Measurements from ENCODE around the gene AHSA1.

Gene AHSA1

DNA sequence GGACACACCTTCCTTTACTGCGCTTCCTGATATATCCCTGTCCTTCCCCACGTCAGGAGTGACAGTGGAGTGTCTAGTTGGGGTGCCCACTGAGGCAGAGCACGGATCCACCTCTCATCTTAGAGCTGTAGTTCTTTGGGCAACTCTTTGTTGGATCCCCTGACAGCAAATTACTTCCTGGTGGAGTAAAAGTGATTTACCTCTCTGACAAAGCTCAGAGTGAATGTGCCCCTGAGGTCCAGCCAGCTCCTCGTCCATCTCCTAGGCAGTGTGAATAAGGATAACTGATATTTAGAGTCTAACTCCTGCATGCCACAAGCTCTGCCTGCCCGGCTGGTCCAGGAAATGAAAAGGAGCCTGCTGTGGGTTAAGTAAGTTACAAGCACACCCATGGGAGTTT, 16.0 kb downstream of the AHSA1 start:
- no peak for DNase-seq (ENCODE audit: low read depth)

DNA sequence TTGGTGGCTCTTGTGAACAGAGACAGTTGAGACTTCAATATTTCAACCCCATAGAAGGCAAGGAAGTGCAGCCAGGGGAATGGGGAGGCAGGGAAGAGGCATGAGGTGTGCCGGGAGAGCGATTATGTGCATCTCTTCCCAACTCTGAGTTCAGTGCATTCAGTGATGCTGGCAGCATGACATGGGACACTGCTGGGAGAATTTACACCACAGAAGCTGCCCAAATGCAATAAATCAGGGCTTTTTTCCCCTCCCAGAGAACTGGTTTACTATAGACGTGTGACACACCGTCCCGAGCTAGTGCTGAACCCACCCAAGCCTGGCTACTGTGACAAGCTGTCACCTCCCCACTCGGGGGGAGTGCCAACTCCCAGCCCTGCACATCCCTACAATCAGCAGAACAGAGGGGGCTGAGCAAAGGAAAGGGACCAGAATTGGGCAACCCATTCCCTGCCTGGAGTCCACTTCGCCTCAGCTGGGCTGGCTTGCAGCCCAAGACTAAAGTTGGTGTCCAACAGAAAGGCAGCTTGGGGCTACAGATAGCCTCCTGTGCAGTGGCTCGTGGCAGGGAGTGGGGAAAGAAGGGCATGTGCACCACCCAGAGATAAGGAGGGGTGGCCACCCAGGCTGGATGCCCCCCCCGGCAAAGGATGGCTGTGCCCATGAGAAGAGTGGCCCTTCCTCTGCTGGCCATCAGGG, 16.7 kb downstream of the AHSA1 start:
- DNase-seq (ENCODE audit: low read depth) = no peak

DNA sequence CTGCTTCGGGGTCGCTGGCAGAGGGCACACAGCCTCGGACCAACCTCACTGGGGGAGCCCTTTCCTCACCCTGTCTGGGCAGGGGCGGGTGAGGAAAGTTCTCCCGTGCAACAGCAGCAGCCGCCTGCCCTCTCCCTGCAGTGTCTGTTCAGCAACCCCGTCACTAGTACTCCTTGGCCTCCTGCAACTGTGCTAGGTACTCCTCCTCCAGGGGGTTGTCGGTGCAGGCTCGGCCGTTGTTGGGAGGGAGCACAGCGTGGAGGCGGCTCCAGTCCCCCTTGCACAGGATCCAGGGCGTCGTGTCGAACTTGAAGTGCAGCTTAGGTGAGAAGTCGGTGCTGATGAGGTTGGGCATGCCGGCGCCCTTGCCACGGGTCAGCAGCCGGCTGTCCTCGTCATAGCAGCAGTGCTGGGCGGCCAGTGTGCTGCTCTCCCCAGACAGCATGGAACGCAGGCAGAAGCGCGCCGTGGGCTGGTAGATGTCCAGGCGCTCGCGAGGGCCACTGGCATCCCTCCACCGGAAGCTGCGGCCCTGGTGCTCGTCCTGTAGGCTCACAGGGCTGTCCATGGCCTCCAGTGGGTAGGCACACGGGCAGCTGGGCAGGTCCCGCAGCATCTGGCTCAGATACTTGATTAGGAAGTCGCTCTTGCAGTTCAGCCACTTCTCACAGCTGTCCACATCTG, 17.7 kb downstream of the AHSA1 start:
- DNase-seq (ENCODE audit: low read depth) = no peak

DNA sequence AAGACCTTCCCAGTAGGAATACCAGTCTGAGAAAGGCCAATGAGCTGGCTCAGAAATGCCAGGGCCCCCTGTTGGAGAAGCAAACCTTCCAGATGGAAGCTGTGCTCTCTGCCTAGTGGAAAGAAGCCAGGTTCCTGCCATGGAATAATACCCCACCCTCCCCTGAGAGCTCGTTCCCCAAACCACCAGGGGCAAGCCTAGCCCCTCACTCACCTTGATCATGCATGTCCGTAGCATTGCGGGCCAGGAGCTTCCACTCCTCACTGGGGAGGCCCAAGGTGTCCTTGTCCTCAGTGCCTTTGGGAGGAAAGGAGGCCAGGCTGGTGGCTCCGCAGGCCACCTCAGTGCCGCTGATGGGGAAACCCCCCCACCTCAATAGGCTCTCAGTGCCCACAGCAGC, 20.1 kb downstream of the AHSA1 start:
- no peak for DNase-seq (ENCODE audit: low read depth)

DNA sequence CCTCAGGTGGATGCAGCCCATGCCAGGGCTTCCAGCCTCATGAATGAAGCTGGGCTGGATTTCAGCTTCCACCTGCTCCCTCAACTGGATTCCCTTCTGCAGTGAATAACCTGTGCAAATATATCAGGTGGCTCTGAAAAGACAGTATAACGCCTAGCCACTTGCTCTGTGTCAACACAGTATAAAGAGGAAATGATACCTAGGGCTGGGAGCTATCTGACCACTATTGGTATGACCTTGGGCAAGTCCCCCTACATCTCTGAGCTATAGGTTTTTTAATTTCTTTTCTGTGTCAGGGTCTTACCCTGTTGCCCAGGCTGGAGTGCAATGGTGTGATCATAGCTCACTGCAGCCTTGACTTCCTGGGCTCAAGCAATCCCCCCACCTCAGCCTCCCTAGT, 20.9 kb downstream of the AHSA1 start:
- DNase-seq (ENCODE audit: low read depth) = no peak

DNA sequence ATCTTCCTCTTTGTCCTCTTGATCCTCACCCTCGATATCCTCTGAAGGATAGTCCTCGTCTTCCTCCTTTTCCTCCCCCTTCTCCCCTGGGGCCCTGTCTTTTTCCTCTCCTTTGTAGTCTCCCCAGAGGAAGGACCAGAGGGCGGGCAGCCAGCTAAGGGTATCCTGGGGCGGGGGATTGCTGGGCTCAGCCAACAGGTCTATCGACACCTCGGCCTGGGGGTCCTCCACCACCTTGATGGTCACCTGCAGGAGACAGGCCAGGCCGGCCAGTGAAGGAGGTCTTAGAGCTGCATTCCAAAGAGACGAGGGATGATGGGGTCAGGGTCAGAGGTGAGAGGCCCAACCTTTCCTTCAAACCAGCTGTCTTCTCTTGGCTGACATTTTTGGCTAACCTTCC, 24.5 kb downstream of the AHSA1 start:
- no peak for DNase-seq (ENCODE audit: low read depth)

DNA sequence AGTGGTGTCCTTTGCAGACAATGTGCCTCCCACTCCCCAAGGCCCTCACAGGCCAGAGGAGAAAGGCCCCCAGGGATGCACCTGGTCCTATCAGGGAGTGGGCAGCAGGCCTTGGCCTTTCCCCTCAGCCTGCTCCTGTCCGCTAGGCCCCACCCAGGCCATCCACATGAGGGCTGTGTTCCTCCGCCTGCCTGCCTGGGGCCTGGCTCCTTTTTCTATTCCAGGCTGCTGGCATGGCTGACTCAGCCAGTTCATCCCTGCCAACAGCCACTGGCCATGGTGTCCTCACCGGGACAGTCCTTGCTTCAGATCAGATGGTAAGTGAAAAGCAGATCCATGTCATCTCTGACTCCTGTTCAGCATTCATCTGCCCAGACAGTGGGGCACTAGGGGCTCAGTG, 27.4 kb downstream of the AHSA1 start:
- no peak for DNase-seq (ENCODE audit: low read depth)

DNA sequence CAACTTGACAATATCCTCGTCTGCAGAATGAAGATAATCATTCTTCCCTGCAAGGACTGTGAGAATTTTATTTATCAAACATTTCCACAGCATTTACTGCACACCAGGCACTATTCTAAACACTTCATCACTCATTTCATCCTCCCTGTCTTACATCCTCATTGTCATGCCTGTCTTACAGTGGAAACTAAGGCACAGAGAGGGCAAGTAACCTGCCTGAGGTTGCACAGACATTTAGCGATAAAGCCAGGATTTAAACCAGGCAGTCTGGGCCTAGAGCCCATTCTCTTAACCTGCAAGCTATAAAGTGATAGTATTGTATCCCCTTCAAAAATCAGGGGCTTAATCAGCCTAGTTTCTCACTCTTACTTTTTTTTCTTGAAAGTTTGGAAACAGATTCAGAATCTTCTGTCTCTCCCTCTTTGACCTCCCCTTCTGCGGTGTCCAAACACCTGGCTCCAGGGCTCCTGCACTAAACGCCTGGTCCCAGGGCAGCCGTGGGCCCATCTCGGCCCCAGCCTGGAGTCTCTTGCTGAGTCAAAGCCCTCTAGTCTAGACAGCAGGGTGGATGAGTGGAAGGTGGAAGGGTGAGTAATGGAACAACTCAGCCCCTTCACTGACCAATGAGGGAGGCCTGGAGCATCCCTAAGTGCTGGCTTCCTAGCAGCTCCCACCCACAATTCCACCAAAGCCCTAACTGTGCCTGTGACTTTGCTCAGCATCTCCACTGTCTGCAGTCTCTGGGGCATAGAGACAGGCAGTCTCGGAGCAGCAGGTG, 28.2 kb downstream of the AHSA1 start:
- DNase-seq (ENCODE audit: low read depth) = no peak

DNA sequence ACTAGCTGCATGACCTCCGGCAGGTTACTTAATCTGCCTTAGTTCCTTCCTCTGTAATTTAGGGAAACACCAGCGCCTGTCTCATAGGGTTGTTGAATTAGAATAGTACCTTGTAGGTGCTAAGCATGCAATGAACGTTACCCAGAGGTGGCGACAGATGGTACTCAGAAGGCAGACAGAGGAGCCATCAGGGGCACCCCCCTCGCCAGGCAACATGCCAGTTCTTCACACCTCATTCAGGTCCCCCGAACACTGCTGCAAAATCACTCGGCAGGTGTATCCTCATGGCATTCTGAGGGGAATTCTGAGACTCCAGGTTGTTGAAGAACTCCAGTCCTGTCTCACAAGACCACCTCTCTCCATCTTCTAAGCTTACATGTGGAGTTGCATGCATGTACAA, 30.7 kb downstream of the AHSA1 start:
- DNase-seq (ENCODE audit: low read depth) = no peak

DNA sequence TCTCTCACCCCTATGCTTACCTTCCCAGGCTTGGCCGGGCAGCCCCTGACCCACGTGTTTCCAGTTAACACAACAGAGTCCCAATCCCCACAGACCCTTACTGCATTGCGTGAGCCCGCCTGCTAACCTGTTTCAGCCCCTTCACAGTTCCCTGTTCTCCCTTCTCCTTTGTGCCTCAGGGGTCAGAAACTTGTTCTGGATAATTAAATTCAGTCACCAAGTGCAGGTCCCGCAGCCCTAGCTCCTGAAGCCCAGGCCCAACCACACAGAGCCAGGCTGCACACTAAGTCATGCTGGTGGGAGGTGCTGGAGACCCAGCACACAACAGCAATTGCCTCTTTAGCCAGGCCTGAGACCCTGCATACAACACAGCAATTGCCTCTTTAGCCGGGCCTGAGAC, 31.1 kb downstream of the AHSA1 start:
- no peak for DNase-seq (ENCODE audit: low read depth)

DNA sequence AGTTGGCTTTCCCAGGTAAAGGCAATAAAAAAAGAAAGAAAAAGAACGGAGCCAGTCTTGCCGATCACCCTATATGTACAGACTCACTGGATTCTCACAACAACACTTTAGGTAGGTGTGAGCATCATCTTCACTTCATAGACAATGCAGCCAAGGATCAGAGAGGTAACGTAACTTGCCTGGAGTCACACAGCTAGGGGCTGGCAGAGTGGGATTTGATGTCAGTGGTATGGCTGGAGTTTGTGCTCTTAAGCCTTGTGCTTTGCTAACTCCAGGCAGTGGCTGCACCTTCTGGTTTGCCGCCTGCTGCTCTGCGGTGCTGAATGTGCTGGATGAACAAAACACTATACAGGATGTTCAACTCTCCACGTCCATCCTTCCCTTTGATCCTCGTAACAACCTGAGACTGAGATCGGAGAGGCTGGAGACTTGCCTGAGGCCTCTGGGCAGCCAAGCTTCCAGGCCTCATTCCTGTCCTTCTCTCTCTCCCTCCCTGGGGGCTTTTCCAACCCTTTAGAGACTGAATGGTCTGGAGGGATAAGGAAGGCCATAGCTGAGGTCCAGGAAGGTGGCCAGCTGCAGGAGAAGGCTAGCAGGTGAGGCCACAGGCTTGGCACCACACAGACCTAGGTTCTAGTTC, 32.6 kb downstream of the AHSA1 start:
- DNase-seq (ENCODE audit: low read depth) = no peak

DNA sequence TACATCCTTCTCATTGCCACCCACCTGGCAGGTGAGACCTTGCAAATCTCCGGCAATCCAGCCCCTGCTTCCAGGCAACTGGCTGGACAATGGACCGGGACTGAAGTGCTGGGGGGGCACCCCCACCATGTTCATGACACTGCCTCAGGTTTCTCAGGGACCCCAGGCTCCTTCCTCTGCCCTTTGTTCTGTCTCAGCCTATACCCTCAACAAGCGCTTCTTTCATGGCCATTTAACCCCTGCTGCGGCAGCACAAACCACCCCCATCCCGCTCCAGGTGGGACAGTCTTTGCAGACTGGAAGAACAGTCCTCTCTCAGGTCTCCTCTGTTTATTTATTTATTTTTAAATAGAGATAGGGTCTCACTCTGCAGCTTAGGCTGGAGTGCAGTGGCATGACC, 33.2 kb downstream of the AHSA1 start:
- no peak for DNase-seq (ENCODE audit: low read depth)

DNA sequence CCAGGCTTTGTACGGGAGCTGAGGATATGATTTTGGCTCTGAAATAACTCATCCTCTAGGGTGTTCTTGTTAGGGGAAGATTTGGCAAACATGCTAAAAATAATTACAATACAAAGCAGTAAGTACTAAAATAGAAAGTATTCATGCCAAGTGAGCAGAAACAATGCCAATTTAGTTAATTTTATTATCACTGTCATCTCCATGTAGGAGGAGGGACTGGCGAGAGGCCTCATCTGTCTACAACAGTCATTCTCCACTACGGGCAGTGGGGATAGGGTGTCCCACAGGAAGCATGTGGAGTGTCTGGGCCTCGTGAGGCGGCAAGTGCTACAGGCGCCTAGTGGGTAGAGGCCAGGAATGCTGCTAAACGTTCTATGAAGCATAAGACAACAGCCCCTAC, 37.4 kb downstream of the AHSA1 start:
- no peak for DNase-seq (ENCODE audit: low read depth)

DNA sequence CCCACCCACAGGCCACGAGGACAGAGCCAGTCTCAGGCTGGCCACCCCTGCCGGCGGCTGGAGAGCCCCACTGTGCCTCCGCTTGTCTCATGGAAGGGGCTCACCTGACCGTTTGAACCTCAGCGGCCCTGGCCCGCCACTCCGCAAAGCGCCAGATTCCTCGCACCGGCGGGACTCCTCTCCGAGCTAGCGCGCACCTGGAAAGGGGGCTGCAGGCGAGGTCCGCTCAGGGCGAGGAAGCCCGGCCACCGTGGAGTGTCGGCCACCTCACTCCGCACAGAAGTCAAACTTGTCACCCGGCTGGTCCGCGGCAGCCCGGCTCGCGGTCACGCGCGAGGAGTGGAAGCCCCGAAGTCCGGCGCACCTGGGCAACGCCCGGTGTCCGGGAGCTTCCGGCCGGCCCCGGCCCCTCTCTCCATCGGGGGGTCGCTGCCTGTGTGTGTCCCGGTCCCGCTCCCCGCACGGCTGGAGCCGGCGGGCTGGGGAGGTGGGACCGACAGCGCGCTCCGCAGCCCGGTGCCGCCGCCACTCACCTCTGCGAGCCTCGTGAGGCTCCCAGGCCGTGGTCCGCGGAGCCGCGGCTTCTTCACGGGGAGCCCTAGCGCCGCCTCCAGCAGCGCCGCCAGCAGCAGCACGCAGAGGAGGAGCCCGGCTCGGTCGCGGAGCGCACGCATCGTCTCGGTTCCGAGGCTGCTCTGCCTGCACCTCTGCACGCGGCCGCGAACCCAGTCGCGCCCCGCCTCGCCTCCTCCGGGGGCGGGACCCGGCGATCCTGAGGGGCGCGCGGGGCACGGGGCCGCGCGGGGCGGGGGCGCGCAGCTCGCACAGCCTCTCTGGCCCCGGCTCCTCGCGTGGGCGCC, 40.5 kb downstream of the AHSA1 start, which contains the start of gene ISM2:
Gene ISM2 (minus strand): TSS at position 697 of the 860 bp plus-strand sequence. CDS start 23 bp downstream, at position 674.
- DNase-seq (ENCODE audit: low read depth) = peak; percentile 9

DNA sequence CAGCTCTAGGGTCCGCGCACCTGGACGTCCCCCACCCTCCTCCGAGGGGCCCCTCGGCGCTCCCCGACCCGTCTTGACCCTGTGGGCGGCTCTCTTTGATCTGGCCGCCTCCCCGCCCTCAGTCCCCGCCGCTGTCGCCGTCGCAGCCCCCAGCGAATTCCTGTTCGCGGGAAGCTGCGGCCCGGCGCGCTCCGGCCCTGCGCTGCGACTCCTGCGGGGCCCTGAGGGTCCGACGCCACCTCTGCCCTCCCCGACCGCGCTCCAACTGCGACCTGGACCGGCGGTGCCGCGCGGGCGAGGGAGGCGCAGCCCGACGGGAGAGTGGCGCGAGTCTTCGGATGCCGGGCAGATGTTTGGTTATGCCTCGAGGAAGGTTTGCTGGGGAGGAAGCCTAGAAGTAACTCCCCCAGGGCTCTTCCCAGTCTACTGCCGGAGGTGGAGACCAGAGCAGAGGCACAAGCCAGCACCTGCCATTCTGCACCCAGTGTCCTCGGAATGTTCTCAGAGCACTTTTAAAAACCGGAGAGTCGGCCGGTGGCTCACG, 41.2 kb downstream of the AHSA1 start:
- DNase-seq (ENCODE audit: low read depth) = no peak

DNA sequence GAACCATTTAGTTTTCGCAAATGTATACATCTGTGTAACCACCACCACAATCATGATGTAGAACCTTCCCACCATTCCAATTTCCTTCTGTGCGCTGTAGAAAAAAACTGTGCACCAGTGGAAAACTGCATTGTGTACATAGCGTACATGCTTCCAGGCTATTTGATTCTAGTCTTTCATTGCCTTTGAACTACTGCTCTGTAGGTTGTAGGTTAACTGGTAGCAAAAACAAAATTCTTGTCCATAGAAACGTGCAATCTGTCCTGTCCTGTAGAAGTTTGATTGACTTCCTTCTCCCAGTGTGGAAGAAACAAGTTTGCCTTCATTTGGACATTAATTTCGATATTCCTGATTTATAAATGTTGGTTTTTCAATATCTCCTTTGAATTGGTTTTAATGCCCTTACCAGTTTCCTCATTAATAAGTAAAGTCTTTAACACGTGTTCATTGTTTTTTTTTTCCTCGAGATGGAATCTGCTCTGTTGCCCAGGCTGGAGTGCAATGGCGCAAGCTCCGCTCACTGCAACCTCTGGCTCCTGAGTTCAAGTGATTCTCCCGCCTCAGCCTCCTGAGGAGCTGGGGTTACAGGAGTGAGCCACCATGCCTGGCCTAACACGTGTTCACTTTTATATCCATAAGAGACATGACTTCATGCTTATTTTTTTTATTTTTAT, 44.4 kb downstream of the AHSA1 start:
- DNase-seq (ENCODE audit: low read depth) = no peak

DNA sequence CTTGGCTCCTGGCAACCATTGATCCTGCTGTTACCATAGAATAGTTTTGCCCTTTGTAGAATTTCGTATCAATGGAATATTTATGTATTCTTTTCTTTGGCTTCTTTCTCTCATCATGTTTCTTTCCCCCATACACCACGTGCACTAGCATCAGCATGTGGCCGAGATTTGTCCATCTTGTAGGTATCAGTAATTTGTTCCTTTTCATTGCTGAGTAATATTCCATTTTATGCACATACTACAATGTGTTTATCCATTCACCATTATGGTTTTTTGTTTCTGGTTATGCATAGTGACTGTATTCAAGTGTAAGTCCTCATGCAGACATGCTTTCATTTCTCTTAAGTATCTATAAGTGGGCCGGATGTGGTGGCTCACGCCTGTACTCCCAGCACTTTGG, 45.2 kb downstream of the AHSA1 start:
- no peak for DNase-seq (ENCODE audit: low read depth)

DNA sequence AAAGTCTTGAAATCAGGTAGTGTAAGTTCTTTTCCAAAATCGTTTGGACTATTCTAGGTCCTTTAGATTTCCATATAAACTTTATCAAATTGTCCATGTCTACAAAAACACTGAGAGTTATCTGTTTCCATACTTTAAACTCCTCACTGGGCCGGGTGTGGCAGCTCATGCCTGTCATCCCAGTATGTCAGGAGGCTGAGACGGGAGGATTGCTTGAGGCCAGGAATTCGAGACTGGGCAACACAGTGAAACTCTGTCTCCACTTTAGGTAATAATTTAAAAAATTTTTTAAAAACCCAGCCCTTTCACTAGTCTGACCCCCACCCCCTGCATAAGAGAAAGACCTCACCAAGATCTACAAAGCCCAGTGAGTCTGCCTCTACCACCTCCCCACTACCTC, 47.1 kb downstream of the AHSA1 start:
- no peak for DNase-seq (ENCODE audit: low read depth)

DNA sequence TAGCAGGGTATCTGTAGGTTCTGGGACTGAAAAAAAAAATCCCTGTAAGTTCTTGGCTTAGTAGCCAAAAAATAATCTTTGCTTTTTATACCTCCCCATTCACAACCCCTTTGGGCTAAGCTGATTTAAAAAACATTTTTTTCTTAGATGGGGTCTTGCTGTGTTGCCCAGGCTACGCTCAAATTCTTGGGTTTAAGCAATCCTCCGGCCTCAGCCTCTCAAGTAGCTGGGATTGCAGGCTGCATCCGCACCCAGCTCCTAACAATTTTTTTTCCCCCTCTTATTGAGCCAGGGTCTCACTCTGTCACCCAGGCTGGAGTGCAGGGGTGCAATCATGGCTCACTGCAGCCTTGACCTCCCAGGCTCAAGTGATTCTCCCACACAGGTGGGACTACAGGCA, 49.9 kb downstream of the AHSA1 start:
- no peak for DNase-seq (ENCODE audit: low read depth)

DNA sequence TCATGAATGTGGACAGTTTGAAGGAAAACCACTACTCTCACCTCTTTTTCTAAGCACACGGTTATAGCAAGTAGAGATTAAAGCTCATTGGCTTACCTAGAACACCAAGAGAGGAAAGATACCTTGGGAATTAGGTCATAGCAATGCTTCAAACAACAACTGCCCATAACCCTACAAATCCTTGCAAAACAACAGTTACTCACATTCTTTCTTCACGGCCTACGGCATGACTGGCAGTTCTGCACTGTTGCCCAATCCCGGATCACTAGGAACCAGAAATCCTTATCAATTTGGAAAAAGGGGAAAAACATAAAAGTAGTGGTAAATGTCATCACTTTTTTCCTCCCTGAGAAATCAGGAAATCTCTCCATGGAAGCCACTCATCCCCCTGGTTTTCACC, 50.4 kb downstream of the AHSA1 start:
- no peak for DNase-seq (ENCODE audit: low read depth)

DNA sequence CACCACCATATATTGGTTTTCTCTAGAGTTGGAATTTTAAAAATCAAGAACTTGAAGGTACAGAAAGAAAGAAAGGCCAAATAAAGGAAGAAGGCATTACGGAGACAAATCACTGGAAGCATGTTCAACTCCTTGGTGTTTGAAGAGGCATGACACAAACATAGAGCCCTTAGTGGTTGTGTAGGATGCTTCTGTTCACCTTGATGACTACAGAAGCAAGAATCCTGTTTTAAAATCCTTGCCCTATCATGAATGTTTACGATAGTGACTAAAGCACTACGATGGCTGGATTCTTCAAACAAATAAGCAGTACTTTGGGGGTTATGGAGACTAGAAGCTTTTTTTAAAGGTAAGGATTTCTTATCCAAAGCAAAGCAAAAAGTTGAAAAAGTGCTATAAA, 51.0 kb downstream of the AHSA1 start:
- DNase-seq (ENCODE audit: low read depth) = no peak
